Body of pancreas (tissue), 4 donors: ENCODE measurements around the gene GNB1.

ENCODE experiments used
- CTCF ChIP-seq, 7 experiments: fragments of 450-650 bp in 4 of 7; fragments of 200-600 bp in 3 of 7; sonication (generic) in 3 of 7; IDR thresholded peaks; one replicate each; pipeline ENCODE4 v1.5.1; 2016 to 2019; ENCODE audit warnings: antibody characterized with exemption in 7 of 7
- POLR2A ChIP-seq, 3 donors: fragments of 450-650 bp; IDR thresholded peaks; one replicate each; pipeline ENCODE4 v1.6.1; 2016; ENCODE audit warnings: antibody characterized with exemption in 3 of 3, mild to moderate bottlenecking in 2 of 3

GRCh38 chr1:1846386-1846918 lies 44.4 kb downstream of the GNB1 start:
- TF ChIP-seq POLR2A (IDR thresholded peaks at IDR 0.05) (no peak), CTCF (IDR thresholded peaks at IDR 0.05) (no peak)
